Measurements from ENCODE around the gene SPRY4.

DNA sequence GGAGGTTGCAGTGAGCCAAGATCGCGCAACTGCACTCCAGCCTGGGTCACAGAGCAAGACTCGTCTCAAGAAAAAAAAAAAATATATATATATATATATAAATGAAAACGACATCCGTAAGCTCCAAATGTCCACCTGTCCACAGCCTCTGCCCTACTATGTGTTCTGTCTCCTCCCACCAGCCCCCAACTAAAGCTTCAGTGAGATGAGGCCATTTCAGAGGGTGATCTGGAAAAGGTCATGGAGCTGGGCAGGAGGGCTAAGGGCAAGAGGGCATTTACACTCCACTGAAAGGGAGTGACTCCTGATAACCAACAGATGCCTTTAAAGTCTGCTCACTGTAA is 2.4 kb downstream of the SPRY4 start:
- TF ChIP-seq, protein P1, sequence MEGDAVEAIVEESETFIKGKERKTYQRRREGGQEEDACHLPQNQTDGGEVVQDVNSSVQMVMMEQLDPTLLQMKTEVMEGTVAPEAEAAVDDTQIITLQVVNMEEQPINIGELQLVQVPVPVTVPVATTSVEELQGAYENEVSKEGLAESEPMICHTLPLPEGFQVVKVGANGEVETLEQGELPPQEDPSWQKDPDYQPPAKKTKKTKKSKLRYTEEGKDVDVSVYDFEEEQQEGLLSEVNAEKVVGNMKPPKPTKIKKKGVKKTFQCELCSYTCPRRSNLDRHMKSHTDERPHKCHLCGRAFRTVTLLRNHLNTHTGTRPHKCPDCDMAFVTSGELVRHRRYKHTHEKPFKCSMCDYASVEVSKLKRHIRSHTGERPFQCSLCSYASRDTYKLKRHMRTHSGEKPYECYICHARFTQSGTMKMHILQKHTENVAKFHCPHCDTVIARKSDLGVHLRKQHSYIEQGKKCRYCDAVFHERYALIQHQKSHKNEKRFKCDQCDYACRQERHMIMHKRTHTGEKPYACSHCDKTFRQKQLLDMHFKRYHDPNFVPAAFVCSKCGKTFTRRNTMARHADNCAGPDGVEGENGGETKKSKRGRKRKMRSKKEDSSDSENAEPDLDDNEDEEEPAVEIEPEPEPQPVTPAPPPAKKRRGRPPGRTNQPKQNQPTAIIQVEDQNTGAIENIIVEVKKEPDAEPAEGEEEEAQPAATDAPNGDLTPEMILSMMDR (IDR thresholded peaks at IDR 0.05; ENCODE audit: insufficient read depth, low read depth, low read length), result no peak
- TF ChIP-seq EZH2 (IDR thresholded peaks at IDR 0.05; ENCODE audit: insufficient read depth, low read length), result no peak

Measured in astrocyte (in vitro differentiated cells and primary cell).